ENCODE results near the gene FBXL19.
"Not testable (repeated sequence)": the region's sequence is repeated elsewhere in the genome, so short reads cannot be mapped to it uniquely, and the experiment has no call there.

Gene FBXL19

GRCh38 chr16:30931068-30931650 is 7.8 kb downstream of the FBXL19 start:
- DNase-seq, result no peak
- TF ChIP-seq CTCF (IDR thresholded peaks at IDR 0.05), result no peak
- no peak overlapping the region for H3K4me3 Mint-ChIP-seq
- peaks cover 12% of the 10 kb centered on the region for H3K4me1 Mint-ChIP-seq
- H3K9me3 Mint-ChIP-seq, result no peaks in the 10 kb centered on the region
- H3K36me3 Mint-ChIP-seq (ENCODE audit: low read depth), result peaks cover 39% of the 10 kb centered on the region
- H3K27me3 Mint-ChIP-seq (ENCODE audit: low read depth, poor library complexity), result peaks cover 2% of the 10 kb centered on the region
- no peak overlapping the region for H3K27ac Mint-ChIP-seq

- Mint-ChIP-seq H3K27me3 (ENCODE audit: low read depth, poor library complexity) (peaks cover 2% of the 10 kb centered on the region), H3K27ac (peak overlapping the region; percentile 77), H3K9me3 (no peaks in the 10 kb centered on the region), H3K36me3 (ENCODE audit: low read depth) (peaks cover 61% of the 10 kb centered on the region), H3K4me3 (no peak overlapping the region), H3K4me1 (peaks cover 5% of the 10 kb centered on the region)
- peak; percentile 52 for DNase-seq
- peak; percentile 45 for TF ChIP-seq CTCF (IDR thresholded peaks at IDR 0.05)
Measured at GRCh38 chr16:30934827-30935557, 11.6 kb downstream of the FBXL19 start.

- no peaks in the 10 kb centered on the region for H3K9me3 Mint-ChIP-seq
- H3K36me3 Mint-ChIP-seq (ENCODE audit: low read depth), result peaks cover 68% of the 10 kb centered on the region
- H3K27ac Mint-ChIP-seq, result peak overlapping the region; percentile 96
- peaks cover 15% of the 10 kb centered on the region for H3K4me1 Mint-ChIP-seq
- peaks cover 2% of the 10 kb centered on the region for H3K27me3 Mint-ChIP-seq (ENCODE audit: low read depth, poor library complexity)
- H3K4me3 Mint-ChIP-seq, result no peak overlapping the region
- no peak for TF ChIP-seq CTCF (IDR thresholded peaks at IDR 0.05)
- DNase-seq, result no peak
Measured at GRCh38 chr16:30937692-30938091, 14.3 kb downstream of the FBXL19 start.

GRCh38 chr16:30939571-30939970 is 16.2 kb downstream of the FBXL19 start:
- H3K36me3 Mint-ChIP-seq (ENCODE audit: low read depth), result peaks cover 81% of the 10 kb centered on the region

GRCh38 chr16:30941600-30942425 is 18.4 kb downstream of the FBXL19 start:
- no peak overlapping the region for H3K4me3 Mint-ChIP-seq
- peaks cover 83% of the 10 kb centered on the region for H3K36me3 Mint-ChIP-seq (ENCODE audit: low read depth)
- H3K27me3 Mint-ChIP-seq (ENCODE audit: low read depth, poor library complexity), result peaks cover 3% of the 10 kb centered on the region
- peak; percentile 76 for DNase-seq
- peaks cover 26% of the 10 kb centered on the region for H3K4me1 Mint-ChIP-seq
- H3K27ac Mint-ChIP-seq, result peak overlapping the region; percentile 55
- H3K9me3 Mint-ChIP-seq, result no peaks in the 10 kb centered on the region
- peak; percentile 80 for TF ChIP-seq CTCF (IDR thresholded peaks at IDR 0.05)

More at GRCh38 chr16:30939571-30939970, 16.2 kb downstream of the FBXL19 start:
- H3K27me3 Mint-ChIP-seq (ENCODE audit: low read depth, poor library complexity); H3K9me3 Mint-ChIP-seq; H3K4me3 Mint-ChIP-seq; DNase-seq: not testable (repeated sequence)
- H3K27ac Mint-ChIP-seq, result peak overlapping the region; percentile 71
- H3K4me1 Mint-ChIP-seq, result peaks cover 15% of the 10 kb centered on the region

GRCh38 chr16:30942426-30942806 is 19.0 kb downstream of the FBXL19 start:
- Mint-ChIP-seq H3K4me3 (no peak overlapping the region), H3K27me3 (ENCODE audit: low read depth, poor library complexity) (peaks cover 3% of the 10 kb centered on the region), H3K27ac (no peak overlapping the region), H3K36me3 (ENCODE audit: low read depth) (peaks cover 77% of the 10 kb centered on the region), H3K4me1 (peaks cover 32% of the 10 kb centered on the region), H3K9me3 (no peaks in the 10 kb centered on the region)
- DNase-seq, result no peak
- TF ChIP-seq CTCF (IDR thresholded peaks at IDR 0.05), result no peak
